ENCODE measurements around the gene BMPR1A. TPM values are rescaled to one million over a fixed set of nuclear protein-coding genes. Genes with fewer than 3 reads are reported as not detected.
"Not testable (repeated sequence)": the region's sequence is repeated elsewhere in the genome, so short reads cannot be mapped to it uniquely, and the experiment has no call there.

Gene BMPR1A
- total RNA-seq, 2 donors from 2014 or later, result 69.4 to 96.4 TPM

- Mint-ChIP-seq H3K27ac (peak overlapping the region; percentile 17), H3K4me3 (no peak overlapping the region), H3K9me3 (no peaks in the 10 kb centered on the region), H3K27me3 (ENCODE audit: insufficient read depth) (no peaks in the 10 kb centered on the region), H3K36me3 (ENCODE audit: low read depth) (peaks cover 37% of the 10 kb centered on the region), H3K4me1 (no peaks in the 10 kb centered on the region)
- no peak for TF ChIP-seq CTCF (conservative IDR thresholded peaks at IDR 0.05)
- no peak overlapping the region for H3K27ac ChIP-seq (ENCODE audit: low read depth, low read length)
- no peak overlapping the region for H3K4me3 ChIP-seq (ENCODE audit: low read length)
- H3K9ac ChIP-seq (ENCODE audit: extremely low read depth, low read length, poor library complexity, severe bottlenecking), result no peak overlapping the region
- no peak for DNase-seq
- H3K36me3 ChIP-seq (ENCODE audit: control insufficient read depth, insufficient read depth, low read length), result peaks cover 28% of the 10 kb centered on the region
- WGBS, 2 experiments (ENCODE audit: insufficient coverage in 1 of 2, insufficient read length in 1 of 2), result 92% methylated on average over 2 of the region's 2 CpGs; no CpG with 5 or more reads in 1 of the 2 experiments
- H3K4me1 ChIP-seq (ENCODE audit: control insufficient read depth, insufficient read depth, low read length), result no peaks in the 10 kb centered on the region
- no peaks in the 10 kb centered on the region for H3K27me3 ChIP-seq (ENCODE audit: control insufficient read depth, insufficient read depth, low read length, poor library complexity, severe bottlenecking)
- H3K9me3 ChIP-seq (ENCODE audit: control insufficient read depth, low read length), result no peaks in the 10 kb centered on the region
Observed at GRCh38 chr10:86932674-86933073, 176.3 kb downstream of the BMPR1A start.

- 91 to 95% methylated on average over 6 of the region's 6 CpGs for WGBS, 2 experiments (ENCODE audit: insufficient coverage in 1 of 2, insufficient read length in 1 of 2)
- H3K4me3 ChIP-seq (ENCODE audit: low read length); H3K9me3 ChIP-seq (ENCODE audit: control insufficient read depth, low read length); H3K27me3 ChIP-seq (ENCODE audit: control insufficient read depth, insufficient read depth, low read length, poor library complexity, severe bottlenecking); H3K4me3 Mint-ChIP-seq; H3K27ac Mint-ChIP-seq; H3K4me1 ChIP-seq (ENCODE audit: control insufficient read depth, insufficient read depth, low read length); H3K4me1 Mint-ChIP-seq; H3K9ac ChIP-seq (ENCODE audit: extremely low read depth, low read length, poor library complexity, severe bottlenecking); H3K27me3 Mint-ChIP-seq (ENCODE audit: insufficient read depth); H3K9me3 Mint-ChIP-seq; H3K27ac ChIP-seq (ENCODE audit: low read depth, low read length): not testable (repeated sequence)
- peaks cover 23% of the 10 kb centered on the region for H3K36me3 ChIP-seq (ENCODE audit: control insufficient read depth, insufficient read depth, low read length)
- peaks cover 26% of the 10 kb centered on the region for H3K36me3 Mint-ChIP-seq (ENCODE audit: low read depth)
- DNase-seq, result peak; percentile 49
Observed at GRCh38 chr10:86934162-86934711, 177.8 kb downstream of the BMPR1A start.

- TF ChIP-seq CTCF (conservative IDR thresholded peaks at IDR 0.05), result no peak
Observed at GRCh38 chr10:86936661-86937501, 180.5 kb downstream of the BMPR1A start.

More at GRCh38 chr10:86936661-86937501, 180.5 kb downstream of the BMPR1A start:
- Mint-ChIP-seq H3K36me3 (ENCODE audit: low read depth) (peaks cover 9% of the 10 kb centered on the region), H3K27ac (no peak overlapping the region), H3K27me3 (ENCODE audit: insufficient read depth) (peaks cover 12% of the 10 kb centered on the region), H3K4me3 (no peak overlapping the region), H3K4me1 (no peaks in the 10 kb centered on the region), H3K9me3 (no peaks in the 10 kb centered on the region)
- peaks cover 2% of the 10 kb centered on the region for H3K36me3 ChIP-seq (ENCODE audit: control insufficient read depth, insufficient read depth, low read length)
- H3K27ac ChIP-seq (ENCODE audit: low read depth, low read length), result no peak overlapping the region
- 89 to 96% methylated on average over 10 to 13 of the region's 13 CpGs for WGBS, 2 experiments (ENCODE audit: insufficient coverage in 1 of 2, insufficient read length in 1 of 2)
- no peak overlapping the region for H3K9ac ChIP-seq (ENCODE audit: extremely low read depth, low read length, poor library complexity, severe bottlenecking)
- H3K4me1 ChIP-seq (ENCODE audit: control insufficient read depth, insufficient read depth, low read length), result no peaks in the 10 kb centered on the region
- no peaks in the 10 kb centered on the region for H3K27me3 ChIP-seq (ENCODE audit: control insufficient read depth, insufficient read depth, low read length, poor library complexity, severe bottlenecking)
- DNase-seq, result peak; percentile 59
- no peaks in the 10 kb centered on the region for H3K9me3 ChIP-seq (ENCODE audit: control insufficient read depth, low read length)
- no peak overlapping the region for H3K4me3 ChIP-seq (ENCODE audit: low read length)
